ENCODE data around the gene ENTPD3.

ENTPD3 gene

GRCh38 chr3:40358454-40358853 lies 28.5 kb upstream of the ENTPD3 start:
- no peak overlapping the region for H3K27ac ChIP-seq (ENCODE audit: low read depth, low read length)
- H2AFZ ChIP-seq (ENCODE audit: low read depth, low read length, severe bottlenecking): no peak overlapping the region
- TF ChIP-seq CTCF (IDR thresholded peaks at IDR 0.05; ENCODE audit: insufficient read depth, low read length, poor library complexity, severe bottlenecking): no peak
- TF ChIP-seq EZH2phosphoT487 (conservative IDR thresholded peaks at IDR 0.05; ENCODE audit: low read length): no peak
- H3K4me2 ChIP-seq (ENCODE audit: low read depth, low read length, poor library complexity, severe bottlenecking): no peak overlapping the region
- H3K27me3 ChIP-seq (ENCODE audit: low read length): no peaks in the 10 kb centered on the region
- no peaks in the 10 kb centered on the region for H3K9me2 ChIP-seq (replicated peaks; ENCODE audit: insufficient read depth, low read length)
- H3K79me2 ChIP-seq (ENCODE audit: insufficient read depth, low read length): no peaks in the 10 kb centered on the region
- no peak overlapping the region for H3K9ac ChIP-seq (ENCODE audit: low read length)
- no peaks in the 10 kb centered on the region for H3F3A ChIP-seq (ENCODE audit: insufficient read depth)
- H3K4me3 ChIP-seq (ENCODE audit: insufficient read depth, low read length, poor library complexity, severe bottlenecking): no peak overlapping the region
- H3K9me3 ChIP-seq (ENCODE audit: insufficient read depth, low read length): no peaks in the 10 kb centered on the region
- H4K20me1 ChIP-seq (ENCODE audit: low read depth, low read length): no peaks in the 10 kb centered on the region
- H3K36me3 ChIP-seq (ENCODE audit: low read length): no peaks in the 10 kb centered on the region

- Histone ChIP-seq H2AFZ (ENCODE audit: low read depth, low read length, severe bottlenecking) (no peak overlapping the region), H3K4me3 (ENCODE audit: insufficient read depth, low read length, poor library complexity, severe bottlenecking) (no peak overlapping the region), H3K27me3 (ENCODE audit: low read length) (no peaks in the 10 kb centered on the region), H3K9me3 (ENCODE audit: insufficient read depth, low read length) (no peaks in the 10 kb centered on the region), H3K9me2 (replicated peaks; ENCODE audit: insufficient read depth, low read length) (no peaks in the 10 kb centered on the region), H3K36me3 (ENCODE audit: low read length) (no peaks in the 10 kb centered on the region), H4K20me1 (ENCODE audit: low read depth, low read length) (no peaks in the 10 kb centered on the region), H3K27ac (ENCODE audit: low read depth, low read length) (no peak overlapping the region), H3K9ac (ENCODE audit: low read length) (no peak overlapping the region), H3K4me2 (ENCODE audit: low read depth, low read length, poor library complexity, severe bottlenecking) (no peak overlapping the region), H3K79me2 (ENCODE audit: insufficient read depth, low read length) (no peaks in the 10 kb centered on the region), H3F3A (ENCODE audit: insufficient read depth) (no peaks in the 10 kb centered on the region)
- TF ChIP-seq EZH2phosphoT487 (conservative IDR thresholded peaks at IDR 0.05; ENCODE audit: low read length) (no peak), CTCF (IDR thresholded peaks at IDR 0.05; ENCODE audit: insufficient read depth, low read length, poor library complexity, severe bottlenecking) (no peak)
Measured at GRCh38 chr3:40363674-40364073, 23.3 kb upstream of the ENTPD3 start.

- Histone ChIP-seq H3F3A (ENCODE audit: insufficient read depth) (no peaks in the 10 kb centered on the region), H3K9me2 (replicated peaks; ENCODE audit: insufficient read depth, low read length) (no peaks in the 10 kb centered on the region), H3K27ac (ENCODE audit: low read depth, low read length) (no peak overlapping the region), H3K9ac (ENCODE audit: low read length) (no peak overlapping the region), H3K4me2 (ENCODE audit: low read depth, low read length, poor library complexity, severe bottlenecking) (no peak overlapping the region), H3K4me3 (ENCODE audit: insufficient read depth, low read length, poor library complexity, severe bottlenecking) (no peak overlapping the region), H2AFZ (ENCODE audit: low read depth, low read length, severe bottlenecking) (no peak overlapping the region), H3K9me3 (ENCODE audit: insufficient read depth, low read length) (no peaks in the 10 kb centered on the region), H3K36me3 (ENCODE audit: low read length) (no peaks in the 10 kb centered on the region), H3K79me2 (ENCODE audit: insufficient read depth, low read length) (no peaks in the 10 kb centered on the region), H4K20me1 (ENCODE audit: low read depth, low read length) (no peaks in the 10 kb centered on the region), H3K27me3 (ENCODE audit: low read length) (no peaks in the 10 kb centered on the region)
- TF ChIP-seq EZH2phosphoT487 (conservative IDR thresholded peaks at IDR 0.05; ENCODE audit: low read length) (no peak), CTCF (IDR thresholded peaks at IDR 0.05; ENCODE audit: insufficient read depth, low read length, poor library complexity, severe bottlenecking) (no peak)
Measured at GRCh38 chr3:40366203-40367162, 20.5 kb upstream of the ENTPD3 start.
